H1 (cell line): ENCODE results near the gene FBXL16. TPM values are rescaled to one million over a fixed set of nuclear protein-coding genes. Genes with fewer than 3 reads are reported as not detected.
A peak's percentile ranks its signal among the peaks of the same experiment; 100 is the strongest.

ENCODE experiments used
- CTCF ChIA-PET: fragments of 300-600 bp; sonication (Branson Sonifier 250); formaldehyde crosslinking; loops from one replicate; lab custom pipeline; 2021; ENCODE audit not compliant: partially characterized antibody; lab: Charles Lee
- POLR2A ChIA-PET: fragments of 300-600 bp; sonication (Branson Sonifier 250); formaldehyde crosslinking; loops from one replicate; lab custom pipeline; 2021; ENCODE audit warnings: inconsistent platforms; ENCODE audit not compliant: partially characterized antibody; lab: Charles Lee
- DNase-seq, 2 experiments: peaks; one replicate each; pipeline versions ENCODE4 v3.0.0 to v3.0.0-alpha.2; 2010 to 2022; ENCODE audit warnings: low spot score in 2 of 2, low read depth in 1 of 2, mixed read lengths in 1 of 2
- FAIRE-seq: peaks from 2 replicates; lab custom pipeline; 2011; peaks lifted over from hg19 to GRCh38; lab: Jason Lieb, UNC
- H2AFZ ChIP-seq: 2 replicates; pipeline ENCODE4 v1.8.1; 2012; ENCODE audit warnings: low read length, inconsistent platforms
- H2AK5ac ChIP-seq: 2 replicates; pipeline ENCODE4 v1.6.1; 2013; ENCODE audit warnings: low read depth, low read length
- H2BK120ac ChIP-seq: replicated peaks from 2 replicates; pipeline ENCODE3; 2013; ENCODE audit warnings: low read depth, low read length, inconsistent platforms
- H2BK12ac ChIP-seq: 2 replicates; pipeline ENCODE4 v1.6.1; 2013; ENCODE audit warnings: low read depth, low read length
- H2BK15ac ChIP-seq: 2 replicates; pipeline ENCODE4 v1.6.1; 2013; ENCODE audit warnings: low read length
- H2BK20ac ChIP-seq: 2 replicates; pipeline ENCODE4 v1.6.1; 2013; ENCODE audit warnings: low read length
- H2BK5ac ChIP-seq: 2 replicates; pipeline ENCODE4 v1.6.1; 2013; ENCODE audit warnings: low read depth, low read length
- H3K14ac ChIP-seq: 2 replicates; pipeline ENCODE4 v1.6.1; 2013; ENCODE audit warnings: inconsistent platforms; ENCODE audit not compliant: insufficient read length
- H3K18ac ChIP-seq: 2 replicates; pipeline ENCODE4 v1.6.1; 2013; ENCODE audit warnings: low read length; ENCODE audit errors: extremely low read depth
- H3K23ac ChIP-seq: 2 replicates; pipeline ENCODE4 v1.6.1; 2013; ENCODE audit warnings: inconsistent platforms; ENCODE audit not compliant: insufficient read length
- H3K23me2 ChIP-seq: 2 replicates; pipeline ENCODE4 v1.6.1; 2013; ENCODE audit warnings: low read depth, low read length
- H3K27ac ChIP-seq: 2 replicates; pipeline ENCODE4 v1.6.1; 2011; ENCODE audit warnings: low read depth, low read length, inconsistent platforms
- H3K27me3 ChIP-seq, 4 experiments: replicated peaks in 1 of 4; 1 replicate in 1 of 4; 2 replicates in 3 of 4; pipeline versions ENCODE4 v1.6.1 to v1.8.1; 2011 to 2013; ENCODE audit warnings: low read length in 3 of 4, mild to moderate bottlenecking in 3 of 4, inconsistent platforms in 2 of 4, mixed read lengths in 2 of 4, moderate library complexity in 1 of 4; ENCODE audit not compliant: control insufficient read depth in 3 of 4, insufficient read depth in 3 of 4; ENCODE audit errors: extremely low read depth in 1 of 4
- H3K36me3 ChIP-seq, 4 experiments: 2 replicates each; pipeline versions ENCODE4 v1.6.1 to v1.8.1; 2011 to 2013; ENCODE audit warnings: mild to moderate bottlenecking in 4 of 4, low read length in 3 of 4, moderate library complexity in 2 of 4, control low read depth in 1 of 4, inconsistent platforms in 1 of 4; ENCODE audit not compliant: insufficient read depth in 4 of 4, control insufficient read depth in 2 of 4
- H3K4ac ChIP-seq: replicated peaks from 2 replicates; pipeline ENCODE3; 2013; ENCODE audit warnings: low read length, low read depth, mixed read lengths, inconsistent platforms; ENCODE audit not compliant: insufficient read length
- H3K4me1 ChIP-seq, 4 experiments: replicated peaks in 1 of 4; 1 replicate in 1 of 4; 2 replicates in 3 of 4; pipeline versions ENCODE4 v1.6.1 to v1.8.1; 2011 to 2013; ENCODE audit warnings: low read length in 3 of 4, inconsistent platforms in 2 of 4, mixed read lengths in 1 of 4; ENCODE audit not compliant: insufficient read depth in 4 of 4, control insufficient read depth in 3 of 4
- H3K4me2 ChIP-seq, 2 experiments: 2 replicates each; pipeline versions ENCODE4 v1.6.1 to v1.8.1; 2011 to 2013; ENCODE audit warnings: low read depth in 2 of 2, low read length in 2 of 2, control low read depth in 1 of 2, inconsistent platforms in 1 of 2, mild to moderate bottlenecking in 1 of 2; ENCODE audit not compliant: insufficient read depth in 1 of 2
- H3K4me3 ChIP-seq, 4 experiments: fragments of 200-600, 300-600 bp in 1 of 4; sonication (generic), shearing (Covaris generic), sonication (Bioruptor Twin) in 1 of 4; 2 replicates each; pipeline versions ENCODE4 v1.5.1 to v1.8.1; 2011 to 2016; ENCODE audit warnings: low read length in 4 of 4, low read depth in 3 of 4, control low read depth in 2 of 4, inconsistent platforms in 2 of 4, mild to moderate bottlenecking in 2 of 4, mixed read lengths in 1 of 4, moderate library complexity in 1 of 4; ENCODE audit not compliant: insufficient read depth in 2 of 4; ENCODE audit errors: extremely low read depth in 1 of 4
- H3K56ac ChIP-seq: replicated peaks from 2 replicates; pipeline ENCODE3; 2013; ENCODE audit warnings: low read depth, mild to moderate bottlenecking, mixed read lengths, low read length, inconsistent platforms; ENCODE audit not compliant: insufficient read length
- H3K79me1 ChIP-seq: 2 replicates; pipeline ENCODE4 v1.6.1; 2013; ENCODE audit warnings: low read depth, low read length, control low read depth
- H3K79me2 ChIP-seq, 2 experiments: 2 replicates each; pipeline versions ENCODE4 v1.6.1 to v1.8.1; 2012 to 2013; ENCODE audit warnings: low read length in 2 of 2, mild to moderate bottlenecking in 2 of 2, inconsistent platforms in 1 of 2; ENCODE audit not compliant: insufficient read depth in 2 of 2, control insufficient read depth in 1 of 2
- H3K9ac ChIP-seq, 4 experiments: replicated peaks in 1 of 4; 1 replicate in 1 of 4; 2 replicates in 3 of 4; pipeline versions ENCODE4 v1.6.1 to v1.8.1; 2011 to 2013; ENCODE audit warnings: low read depth in 3 of 4, low read length in 3 of 4, control low read depth in 2 of 4, mild to moderate bottlenecking in 2 of 4, moderate library complexity in 2 of 4, inconsistent platforms in 1 of 4; ENCODE audit errors: extremely low read depth in 1 of 4
- H3K9me3 ChIP-seq, 2 experiments: 2 replicates each; pipeline versions ENCODE4 v1.6.1 to v1.8.1; 2012 to 2013; ENCODE audit warnings: mild to moderate bottlenecking in 2 of 2, moderate library complexity in 2 of 2, control low read depth in 1 of 2, inconsistent platforms in 1 of 2, low read depth in 1 of 2, low read length in 1 of 2, mixed read lengths in 1 of 2; ENCODE audit not compliant: insufficient read depth in 2 of 2
- H4K20me1 ChIP-seq, 2 experiments: replicated peaks in 1 of 2; 2 replicates each; pipeline versions ENCODE3 to v1.8.1; 2011 to 2013; ENCODE audit warnings: inconsistent platforms in 2 of 2, low read length in 2 of 2, mild to moderate bottlenecking in 1 of 2; ENCODE audit not compliant: insufficient read depth in 2 of 2, control insufficient read depth in 1 of 2
- H4K5ac ChIP-seq: 2 replicates; pipeline ENCODE4 v1.6.1; 2013; ENCODE audit warnings: low read length, low read depth, mixed read lengths, inconsistent platforms; ENCODE audit not compliant: insufficient read length
- H4K8ac ChIP-seq: 2 replicates; pipeline ENCODE4 v1.8.0; 2013; ENCODE audit warnings: mild to moderate bottlenecking, moderate library complexity, low read length, inconsistent platforms; ENCODE audit not compliant: insufficient read depth; ENCODE audit errors: extremely low read depth
- H4K91ac ChIP-seq: replicated peaks from 2 replicates; pipeline ENCODE3; 2013; ENCODE audit warnings: low read length, mixed read lengths, inconsistent platforms; ENCODE audit not compliant: insufficient read length
- ASH2L ChIP-seq: fragments of 200-600, 300-600 bp; sonication (generic); IDR thresholded peaks from one replicate; pipeline ENCODE4 v1.7.1; 2017; ENCODE audit warnings: low read length
- HDAC2 ChIP-seq, 2 experiments: fragments of 300-600 bp in 1 of 2; sonication (generic) in 1 of 2; IDR thresholded peaks; 2 replicates each; pipeline ENCODE4 v1.6.1; 2011 to 2012; ENCODE audit warnings: low read depth in 2 of 2, low read length in 2 of 2, mild to moderate bottlenecking in 2 of 2, moderate library complexity in 2 of 2, borderline replicate concordance in 1 of 2, inconsistent platforms in 1 of 2
- KDM1A ChIP-seq: fragments of 200-600, 300-600 bp; sonication (generic); IDR thresholded peaks from 2 replicates; pipeline ENCODE4 v1.7.1; 2016; ENCODE audit warnings: mild to moderate bottlenecking, low read length, borderline replicate concordance
- KDM4A ChIP-seq: IDR thresholded peaks from one replicate; pipeline ENCODE4 v1.7.1; 2012; ENCODE audit warnings: low read depth, mild to moderate bottlenecking, moderate library complexity, low read length, inconsistent platforms; ENCODE audit not compliant: severe bottlenecking
- RXRA ChIP-seq: IDR thresholded peaks from 2 replicates; pipeline ENCODE4 v1.6.1; 2011; ENCODE audit warnings: low read depth, mild to moderate bottlenecking, low read length, moderate library complexity; ENCODE audit not compliant: insufficient read depth
- SIN3A ChIP-seq, 2 experiments: IDR thresholded peaks in 1 of 2; conservative IDR thresholded peaks in 1 of 2; 2 replicates each; pipeline ENCODE4 v1.6.1; 2011 to 2012; ENCODE audit warnings: low read length in 2 of 2, improper control_type of control experiment in 1 of 2, low read depth in 1 of 2, mild to moderate bottlenecking in 1 of 2
- SP2 ChIP-seq: IDR thresholded peaks from 2 replicates; pipeline ENCODE4 v1.6.1; 2012; ENCODE audit warnings: mild to moderate bottlenecking, low read length, inconsistent platforms
- WGBS, 2 experiments: shearing (Covaris generic) in 1 of 2; methylation state at CpG; one replicate each; pipeline versions ENCODE4 v1.1.6 to v1.1.7; 2013 to 2015; ENCODE audit warnings: low lambda C conversion rate in 2 of 2, mixed read lengths in 2 of 2, inconsistent platforms in 1 of 2, low coverage in 1 of 2, missing lambda C conversion rate in 1 of 2; ENCODE audit not compliant: insufficient replicate concordance in 2 of 2, insufficient coverage in 1 of 2, insufficient read length in 1 of 2; ENCODE audit errors: extremely low coverage in 1 of 2, missing lambda C conversion rate in 1 of 2; 5-methylcytosine and 5-hydroxymethylcytosine counted together
- polyA plus RNA-seq, 7 experiments: library from polyadenylated mRNA; depleted of rRNA in 3 of 7; stranded (reverse) in 5 of 7; unstranded in 2 of 7; fragments of >200 nt in 5 of 7; fragments of 200-250 nt in 2 of 7; gene quantifications; 1 replicate in 5 of 7; 2 replicates in 1 of 7; 4 replicates in 1 of 7; pipeline versions ENCODE4 v1.2.1 to v1.2.3, GENCODE V29; 2011 to 2013; ENCODE audit warnings: missing spikeins in 2 of 7, mixed read lengths in 2 of 7
- total RNA-seq: library from RNA; stranded (reverse); fragmentation: NEBNext Ultra II Directional; extraction: Animal tissue kit (Norgen Biotek cat#: 25700); gene quantifications from 2 replicates; pipeline ENCODE4 v1.2.1, GENCODE V29; 2021

Gene FBXL16
- total and polyA plus RNA-seq, 2 of the 8 experiments (the other 6 are each of a cell fraction or from before 2014, with no cell fraction given): 12.5 to 12.8 TPM

DNA sequence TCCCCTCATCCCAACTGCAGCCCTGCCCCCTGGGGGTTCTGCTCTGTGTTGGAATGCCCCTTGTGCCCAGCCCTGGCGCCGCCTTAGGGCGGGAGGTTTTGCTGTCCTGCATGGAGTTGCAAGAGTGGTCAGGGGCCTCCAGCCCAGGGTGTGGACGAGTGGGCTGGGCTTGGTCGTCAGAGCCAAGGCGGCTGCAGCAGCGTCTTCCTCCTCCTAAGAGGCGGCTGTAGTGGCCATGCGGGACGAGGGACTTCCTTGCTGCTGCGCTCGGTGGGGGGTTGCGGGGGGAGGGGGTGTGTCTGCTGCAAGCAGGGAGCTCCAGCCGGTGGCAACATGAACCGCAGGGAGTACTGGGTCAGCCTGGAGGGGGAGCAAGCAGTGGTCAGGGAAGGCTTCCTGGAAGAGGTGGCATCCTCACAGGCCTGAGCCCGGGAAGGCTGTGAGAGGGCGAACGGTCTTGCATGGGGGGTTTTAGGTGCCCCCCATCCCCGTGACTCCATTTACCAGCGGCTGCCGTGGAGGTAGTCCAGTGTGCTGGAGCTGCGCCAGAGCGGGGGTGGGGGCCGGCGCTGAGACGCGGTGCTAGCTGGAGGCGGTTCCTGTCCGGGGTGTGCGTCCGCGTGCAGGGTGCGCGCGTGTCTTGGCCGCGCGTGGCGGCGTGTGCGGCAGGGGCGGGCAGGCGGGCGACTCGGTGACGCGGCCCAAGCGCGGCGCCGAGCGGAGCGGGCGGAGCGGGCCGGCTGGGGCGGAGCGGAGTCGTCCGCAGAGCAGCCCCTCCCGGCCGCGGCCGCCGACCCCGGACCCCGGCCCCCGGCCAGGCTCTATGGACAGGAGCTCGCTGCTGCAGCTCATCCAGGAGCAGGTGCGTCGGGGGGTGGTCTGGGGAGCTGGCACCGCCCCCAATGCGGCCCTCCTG, 30.4 kb downstream of the FBXL16 start, which contains the start of gene RHBDL1:
Gene RHBDL1, plus strand, starts transcription at position 704 of the 916 bp plus-strand sequence. Its CDS starts 120 bp downstream, at position 824.
- H3K4me2 ChIP-seq: peak within 1 kb of the TSS; percentile 79 to 99
- H2BK20ac ChIP-seq: peak within 1 kb of the TSS; percentile 61; the same call in 1 of the 2 replicates
- H3K4me1 ChIP-seq: peaks cover 0 to 30% (median 23%) of the 10 kb centered on the region in 4 experiments; a peak in 6 of 7 replicates
- DNase-seq (peak; percentile 68 to 80), FAIRE-seq (no peak)
- H4K8ac ChIP-seq: no peak within 1 kb of the TSS
- H3K23ac ChIP-seq: no peak within 1 kb of the TSS
- H3K4ac ChIP-seq: peak within 1 kb of the TSS; percentile 69
- H4K91ac ChIP-seq: peak within 1 kb of the TSS; percentile 52
- no peak within 1 kb of the TSS for H3K27ac ChIP-seq
- H2BK120ac ChIP-seq: no peak within 1 kb of the TSS
- no peaks in the 10 kb centered on the region for H3K9me3 ChIP-seq
- H2BK5ac ChIP-seq: peak within 1 kb of the TSS; percentile 56; the same call in 1 of the 2 replicates
- H3K9ac ChIP-seq: peak within 1 kb of the TSS in 1 of 4 experiments; percentile 20; a peak in 1 of 7 replicates
- H3K56ac ChIP-seq: peak within 1 kb of the TSS; percentile 9
- peak within 1 kb of the TSS; percentile 92; the same call in 1 of the 2 replicates for H2BK15ac ChIP-seq
- WGBS, 2 experiments: 8% methylated on average over 39 of the region's 73 CpGs; no CpG with 5 or more reads in 1 of the 2 experiments
- peak within 1 kb of the TSS; percentile 96; the same call in 1 of the 2 replicates for H2BK12ac ChIP-seq
- peaks cover 10 to 35% (median 27%) of the 10 kb centered on the region in 4 experiments; a peak in 7 of 8 replicates for H3K36me3 ChIP-seq
- peaks cover 5 to 25% of the 10 kb centered on the region in 2 experiments for H4K20me1 ChIP-seq
- no peak within 1 kb of the TSS for H3K14ac ChIP-seq
- peaks cover 0 to 2% (median 0%) of the 10 kb centered on the region in 4 experiments; a peak in 2 of 7 replicates for H3K27me3 ChIP-seq
- H2AK5ac ChIP-seq: peak within 1 kb of the TSS; percentile 75; the same call in 1 of the 2 replicates
- H3K18ac ChIP-seq: peak within 1 kb of the TSS; percentile 60
- no peaks in the 10 kb centered on the region for H3K79me1 ChIP-seq
- POLR2A ChIA-PET: interaction anchor here (1.2 to 13.3 kb wide), 20 partner anchors 9 to 128 kb away, joined by 3 to 214 read pairs (median 6); partner anchors contain the start of genes ANTKMT, CCDC78, JMJD8 and METRN
- no peak within 1 kb of the TSS for H2AFZ ChIP-seq
- CTCF ChIA-PET: interaction anchor here (0.7 to 12.0 kb wide), 10 partner anchors 8 to 93 kb away, joined by 3 to 75 read pairs (median 4); partner anchors contain the start of genes RHOT2 and WDR24
- peak within 1 kb of the TSS; percentile 39 to 74 (median 54) for H3K4me3 ChIP-seq
- no peak within 1 kb of the TSS for H4K5ac ChIP-seq
- H3K79me2 ChIP-seq: no peaks in the 10 kb centered on the region
- H3K23me2 ChIP-seq: peaks cover 9% of the 10 kb centered on the region
- no peak for TF ChIP-seq KDM4A
- 0 out of 2 replicates have a peak, but pooled peaks have one; percentile 24 for TF ChIP-seq KDM1A
- TF ChIP-seq RXRA: no peak
- peak in 1 of 2 experiments; percentile 66; a peak in 1 of 4 replicates for TF ChIP-seq SIN3A (conservative IDR thresholded peaks at IDR 0.05 in 1 of 2, IDR thresholded peaks at IDR 0.05 in 1 of 2; ENCODE audit: low read depth in 1 of 2, low read length in 2 of 2)
- TF ChIP-seq SP2: no peak
- peak; percentile 36 for TF ChIP-seq ASH2L
- peak in 1 of 2 experiments; percentile 12; a peak in 1 of 4 replicates for TF ChIP-seq HDAC2 (IDR thresholded peaks at IDR 0.05; ENCODE audit: borderline replicate concordance in 1 of 2, low read depth in 2 of 2, low read length in 2 of 2)
